ENCODE measurements around the gene GJD3.
"Not testable (repeated sequence)": the region's sequence is repeated elsewhere in the genome, so short reads cannot be mapped to it uniquely, and the experiment has no call there.

GJD3 gene

DNA sequence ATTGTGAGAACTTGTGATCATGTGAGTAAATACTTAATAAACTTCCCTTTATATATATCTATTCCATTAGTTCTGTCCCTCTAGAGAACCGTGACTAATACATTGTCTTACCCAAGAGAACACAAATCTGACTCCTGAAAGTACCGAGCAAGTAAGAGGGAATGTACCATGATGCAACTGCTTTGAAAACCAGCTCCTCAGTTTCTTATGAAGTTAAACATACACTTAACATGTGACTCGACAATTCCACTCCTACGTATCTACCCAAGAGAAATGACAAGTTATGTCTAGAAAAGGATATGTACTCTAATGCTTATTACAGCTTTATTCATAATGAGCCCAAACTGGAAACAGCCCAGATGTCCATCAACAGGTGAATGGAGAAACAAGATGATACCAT, 8.8 kb upstream of the GJD3 start:
- Histone ChIP-seq H3K27ac (replicated peaks) (no peak overlapping the region), H3K27me3 (ENCODE audit: insufficient read depth, poor library complexity, severe bottlenecking) (no peaks in the 10 kb centered on the region), H3K4me3 (replicated peaks; ENCODE audit: insufficient read depth, low read length) (no peak overlapping the region)
- no peak for TF ChIP-seq SPI1 (IDR thresholded peaks at IDR 0.05; ENCODE audit: borderline replicate concordance, low read depth)
- no peak for TF ChIP-seq POLR2AphosphoS5 (IDR thresholded peaks at IDR 0.05; ENCODE audit: low read depth)
- TF ChIP-seq, protein P1, sequence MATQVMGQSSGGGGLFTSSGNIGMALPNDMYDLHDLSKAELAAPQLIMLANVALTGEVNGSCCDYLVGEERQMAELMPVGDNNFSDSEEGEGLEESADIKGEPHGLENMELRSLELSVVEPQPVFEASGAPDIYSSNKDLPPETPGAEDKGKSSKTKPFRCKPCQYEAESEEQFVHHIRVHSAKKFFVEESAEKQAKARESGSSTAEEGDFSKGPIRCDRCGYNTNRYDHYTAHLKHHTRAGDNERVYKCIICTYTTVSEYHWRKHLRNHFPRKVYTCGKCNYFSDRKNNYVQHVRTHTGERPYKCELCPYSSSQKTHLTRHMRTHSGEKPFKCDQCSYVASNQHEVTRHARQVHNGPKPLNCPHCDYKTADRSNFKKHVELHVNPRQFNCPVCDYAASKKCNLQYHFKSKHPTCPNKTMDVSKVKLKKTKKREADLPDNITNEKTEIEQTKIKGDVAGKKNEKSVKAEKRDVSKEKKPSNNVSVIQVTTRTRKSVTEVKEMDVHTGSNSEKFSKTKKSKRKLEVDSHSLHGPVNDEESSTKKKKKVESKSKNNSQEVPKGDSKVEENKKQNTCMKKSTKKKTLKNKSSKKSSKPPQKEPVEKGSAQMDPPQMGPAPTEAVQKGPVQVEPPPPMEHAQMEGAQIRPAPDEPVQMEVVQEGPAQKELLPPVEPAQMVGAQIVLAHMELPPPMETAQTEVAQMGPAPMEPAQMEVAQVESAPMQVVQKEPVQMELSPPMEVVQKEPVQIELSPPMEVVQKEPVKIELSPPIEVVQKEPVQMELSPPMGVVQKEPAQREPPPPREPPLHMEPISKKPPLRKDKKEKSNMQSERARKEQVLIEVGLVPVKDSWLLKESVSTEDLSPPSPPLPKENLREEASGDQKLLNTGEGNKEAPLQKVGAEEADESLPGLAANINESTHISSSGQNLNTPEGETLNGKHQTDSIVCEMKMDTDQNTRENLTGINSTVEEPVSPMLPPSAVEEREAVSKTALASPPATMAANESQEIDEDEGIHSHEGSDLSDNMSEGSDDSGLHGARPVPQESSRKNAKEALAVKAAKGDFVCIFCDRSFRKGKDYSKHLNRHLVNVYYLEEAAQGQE (IDR thresholded peaks at IDR 0.05; ENCODE audit: insufficient replicate concordance, low read depth) = no peak
- TF ChIP-seq, protein P2, sequence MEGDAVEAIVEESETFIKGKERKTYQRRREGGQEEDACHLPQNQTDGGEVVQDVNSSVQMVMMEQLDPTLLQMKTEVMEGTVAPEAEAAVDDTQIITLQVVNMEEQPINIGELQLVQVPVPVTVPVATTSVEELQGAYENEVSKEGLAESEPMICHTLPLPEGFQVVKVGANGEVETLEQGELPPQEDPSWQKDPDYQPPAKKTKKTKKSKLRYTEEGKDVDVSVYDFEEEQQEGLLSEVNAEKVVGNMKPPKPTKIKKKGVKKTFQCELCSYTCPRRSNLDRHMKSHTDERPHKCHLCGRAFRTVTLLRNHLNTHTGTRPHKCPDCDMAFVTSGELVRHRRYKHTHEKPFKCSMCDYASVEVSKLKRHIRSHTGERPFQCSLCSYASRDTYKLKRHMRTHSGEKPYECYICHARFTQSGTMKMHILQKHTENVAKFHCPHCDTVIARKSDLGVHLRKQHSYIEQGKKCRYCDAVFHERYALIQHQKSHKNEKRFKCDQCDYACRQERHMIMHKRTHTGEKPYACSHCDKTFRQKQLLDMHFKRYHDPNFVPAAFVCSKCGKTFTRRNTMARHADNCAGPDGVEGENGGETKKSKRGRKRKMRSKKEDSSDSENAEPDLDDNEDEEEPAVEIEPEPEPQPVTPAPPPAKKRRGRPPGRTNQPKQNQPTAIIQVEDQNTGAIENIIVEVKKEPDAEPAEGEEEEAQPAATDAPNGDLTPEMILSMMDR (IDR thresholded peaks at IDR 0.05; ENCODE audit: insufficient read depth, low read length) = no peak
- TF ChIP-seq GABPA (IDR thresholded peaks at IDR 0.05; ENCODE audit: low read depth) = no peak
- DNase-seq (ENCODE audit: low read depth in 1 of 2, low spot score in 1 of 2) = no peak

DNA sequence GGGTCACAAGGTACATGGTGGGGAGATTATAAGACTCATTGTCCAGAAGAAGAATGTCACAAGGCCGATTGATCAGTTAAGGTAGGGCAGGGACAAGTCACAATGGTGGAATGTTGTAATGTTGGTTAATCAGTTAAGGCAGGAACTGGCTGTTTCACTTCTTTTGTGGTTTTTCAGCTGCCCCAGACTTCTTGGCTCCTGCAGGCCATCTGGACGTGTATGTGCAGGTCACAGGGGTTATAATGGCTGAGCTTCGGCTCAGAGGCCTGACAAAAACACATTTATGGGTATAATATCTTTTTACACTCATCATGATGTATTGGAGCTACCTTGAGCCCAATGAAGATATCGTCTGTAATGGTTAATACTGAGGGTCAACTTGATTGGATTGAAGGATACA, 8.1 kb upstream of the GJD3 start:
- not testable (repeated sequence) for H3K27me3 ChIP-seq (ENCODE audit: insufficient read depth, poor library complexity, severe bottlenecking); H3K27ac ChIP-seq (replicated peaks); H3K4me3 ChIP-seq (replicated peaks; ENCODE audit: insufficient read depth, low read length)
- DNase-seq (ENCODE audit: low read depth in 1 of 2, low spot score in 1 of 2) = peak in 1 of 2 experiments; percentile 18

DNA sequence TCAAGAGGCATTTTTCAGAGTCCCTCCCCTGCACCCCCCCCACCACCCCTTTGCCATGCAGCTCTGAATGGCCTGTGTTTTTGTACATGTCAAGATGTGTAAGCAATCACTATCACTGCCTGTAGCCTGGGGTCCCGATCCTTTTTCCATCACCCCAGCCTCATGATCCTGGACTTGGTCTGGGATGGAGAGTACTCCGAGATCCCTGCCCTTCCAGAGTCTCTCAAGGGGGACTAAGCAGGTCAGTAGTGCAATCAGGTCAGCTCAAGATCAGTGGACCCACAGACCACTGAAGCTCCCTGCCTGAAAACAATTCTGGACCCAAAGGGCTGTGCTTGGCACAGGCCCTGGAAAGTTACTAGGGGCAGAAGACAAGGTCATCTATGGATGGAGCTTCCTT, 7.5 kb upstream of the GJD3 start:
- DNase-seq (ENCODE audit: low read depth in 1 of 2, low spot score in 1 of 2) = no peak
- no peaks in the 10 kb centered on the region for H3K27me3 ChIP-seq (ENCODE audit: insufficient read depth, poor library complexity, severe bottlenecking)
- no peak overlapping the region for H3K4me3 ChIP-seq (replicated peaks; ENCODE audit: insufficient read depth, low read length)
- no peak overlapping the region for H3K27ac ChIP-seq (replicated peaks)
- TF ChIP-seq GABPA (IDR thresholded peaks at IDR 0.05; ENCODE audit: low read depth) (no peak), POLR2AphosphoS5 (IDR thresholded peaks at IDR 0.05; ENCODE audit: low read depth) (no peak), SPI1 (IDR thresholded peaks at IDR 0.05; ENCODE audit: borderline replicate concordance, low read depth) (no peak)
- TF ChIP-seq, protein P2 (IDR thresholded peaks at IDR 0.05; ENCODE audit: insufficient read depth, low read length) = no peak
- TF ChIP-seq, protein P1 (IDR thresholded peaks at IDR 0.05; ENCODE audit: insufficient replicate concordance, low read depth) = no peak

DNA sequence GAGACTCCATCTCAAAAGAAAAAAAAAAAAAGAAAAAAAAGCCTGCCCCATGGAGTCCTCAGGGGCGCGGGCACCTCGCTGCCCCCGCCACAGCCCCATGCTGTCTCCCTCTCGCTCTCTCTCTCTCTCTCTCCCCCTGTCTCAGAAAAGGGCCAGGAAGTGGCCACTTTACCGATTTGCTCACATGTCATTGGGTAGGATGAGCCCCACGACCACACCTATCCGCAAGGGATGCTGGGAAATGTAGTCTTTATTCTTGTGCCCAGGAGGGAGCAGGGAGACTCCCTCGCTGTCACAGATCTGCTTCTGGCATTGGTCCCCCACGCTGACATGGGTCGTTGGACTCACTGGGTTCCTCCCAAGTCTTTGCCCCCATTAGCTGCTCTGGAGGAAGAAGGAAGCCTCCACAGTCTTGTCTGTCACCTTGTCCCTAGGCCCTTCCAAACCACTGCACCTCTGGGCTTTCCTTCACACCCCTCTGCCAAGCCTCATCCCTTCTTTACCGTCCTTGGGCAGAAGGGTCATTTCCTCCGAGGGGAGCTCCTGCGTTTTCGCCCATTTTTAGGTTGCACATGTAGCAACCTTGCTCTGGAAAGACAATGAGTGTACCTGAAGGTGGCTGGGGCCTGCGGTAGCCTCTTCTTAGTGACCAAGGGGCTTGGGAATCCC, 6.9 kb upstream of the GJD3 start:
- no peak for DNase-seq (ENCODE audit: low read depth in 1 of 2, low spot score in 1 of 2)
- no peak overlapping the region for H3K27ac ChIP-seq (replicated peaks)
- H3K4me3 ChIP-seq (replicated peaks; ENCODE audit: insufficient read depth, low read length) = no peak overlapping the region
- no peaks in the 10 kb centered on the region for H3K27me3 ChIP-seq (ENCODE audit: insufficient read depth, poor library complexity, severe bottlenecking)
- TF ChIP-seq GABPA (IDR thresholded peaks at IDR 0.05; ENCODE audit: low read depth) = no peak
- TF ChIP-seq, protein P1 (IDR thresholded peaks at IDR 0.05; ENCODE audit: insufficient replicate concordance, low read depth) = no peak
